Measurements from ENCODE around the gene KIAA0232. TPM values are rescaled to one million over a fixed set of nuclear protein-coding genes. Genes with fewer than 3 reads are reported as not detected.
A peak's percentile ranks its signal among the peaks of the same experiment; 100 is the strongest.

The KIAA0232 gene
- total RNA-seq, 2 experiments from 2014 or later = 13.8 to 14.7 TPM

GRCh38 chr4:6918338-6918737 lies 135.8 kb downstream of the KIAA0232 start:
- peak overlapping the region; percentile 89 for H3K27ac Mint-ChIP-seq
- no peaks in the 10 kb centered on the region for H3K27me3 Mint-ChIP-seq
- no peak for DNase-seq
- H3K4me3 Mint-ChIP-seq = peak overlapping the region; percentile 40
- H3K4me1 Mint-ChIP-seq = peaks cover 46% of the 10 kb centered on the region
- H3K9me3 Mint-ChIP-seq = no peaks in the 10 kb centered on the region
- peaks cover 11% of the 10 kb centered on the region for H3K36me3 Mint-ChIP-seq

GRCh38 chr4:6920171-6920570 lies 137.6 kb downstream of the KIAA0232 start:
- H3K36me3 Mint-ChIP-seq = peaks cover 24% of the 10 kb centered on the region
- no peak for DNase-seq
- H3K27me3 Mint-ChIP-seq = no peaks in the 10 kb centered on the region
- H3K27ac Mint-ChIP-seq = peak overlapping the region; percentile 22
- no peak overlapping the region for H3K4me3 Mint-ChIP-seq
- peaks cover 54% of the 10 kb centered on the region for H3K4me1 Mint-ChIP-seq
- H3K9me3 Mint-ChIP-seq = no peaks in the 10 kb centered on the region

GRCh38 chr4:6923507-6923906 lies 141.0 kb downstream of the KIAA0232 start:
- no peak overlapping the region for H3K4me3 Mint-ChIP-seq
- no peaks in the 10 kb centered on the region for H3K27me3 Mint-ChIP-seq
- H3K27ac Mint-ChIP-seq = no peak overlapping the region
- peaks cover 53% of the 10 kb centered on the region for H3K4me1 Mint-ChIP-seq
- peaks cover 33% of the 10 kb centered on the region for H3K36me3 Mint-ChIP-seq
- no peaks in the 10 kb centered on the region for H3K9me3 Mint-ChIP-seq
- no peak for DNase-seq

GRCh38 chr4:6924361-6924779 lies 141.8 kb downstream of the KIAA0232 start:
- peaks cover 33% of the 10 kb centered on the region for H3K36me3 Mint-ChIP-seq
- H3K27me3 Mint-ChIP-seq = no peaks in the 10 kb centered on the region
- DNase-seq = no peak
- H3K4me3 Mint-ChIP-seq = no peak overlapping the region
- H3K4me1 Mint-ChIP-seq = peaks cover 54% of the 10 kb centered on the region
- no peak overlapping the region for H3K27ac Mint-ChIP-seq
- no peaks in the 10 kb centered on the region for H3K9me3 Mint-ChIP-seq

GRCh38 chr4:6925357-6925836 lies 142.9 kb downstream of the KIAA0232 start:
- DNase-seq = no peak

GRCh38 chr4:6926081-6926480 lies 143.6 kb downstream of the KIAA0232 start:
- Mint-ChIP-seq H3K27me3 (no peaks in the 10 kb centered on the region), H3K4me3 (peak overlapping the region; percentile 43), H3K36me3 (peaks cover 33% of the 10 kb centered on the region), H3K4me1 (peaks cover 58% of the 10 kb centered on the region), H3K27ac (peak overlapping the region; percentile 66), H3K9me3 (no peaks in the 10 kb centered on the region)
- DNase-seq = no peak

More at GRCh38 chr4:6925357-6925836, 142.9 kb downstream of the KIAA0232 start:
- H3K36me3 Mint-ChIP-seq = peaks cover 33% of the 10 kb centered on the region
- H3K9me3 Mint-ChIP-seq = no peaks in the 10 kb centered on the region
- peak overlapping the region; percentile 66 for H3K27ac Mint-ChIP-seq
- H3K4me3 Mint-ChIP-seq = peak overlapping the region; percentile 43
- peaks cover 60% of the 10 kb centered on the region for H3K4me1 Mint-ChIP-seq
- H3K27me3 Mint-ChIP-seq = no peaks in the 10 kb centered on the region

GRCh38 chr4:6926681-6927478 lies 144.4 kb downstream of the KIAA0232 start:
- no peaks in the 10 kb centered on the region for H3K9me3 Mint-ChIP-seq
- peaks cover 36% of the 10 kb centered on the region for H3K36me3 Mint-ChIP-seq
- peak overlapping the region; percentile 47 for H3K4me3 Mint-ChIP-seq
- DNase-seq = no peak
- peaks cover 60% of the 10 kb centered on the region for H3K4me1 Mint-ChIP-seq
- peak overlapping the region; percentile 66 for H3K27ac Mint-ChIP-seq
- H3K27me3 Mint-ChIP-seq = no peaks in the 10 kb centered on the region

- Mint-ChIP-seq H3K36me3 (peaks cover 42% of the 10 kb centered on the region), H3K4me1 (peaks cover 60% of the 10 kb centered on the region), H3K9me3 (no peaks in the 10 kb centered on the region), H3K4me3 (no peak overlapping the region), H3K27me3 (no peaks in the 10 kb centered on the region), H3K27ac (no peak overlapping the region)
- no peak for DNase-seq
Observed at GRCh38 chr4:6928081-6928480, 145.6 kb downstream of the KIAA0232 start.

- Mint-ChIP-seq H3K4me3 (no peak overlapping the region), H3K27me3 (no peaks in the 10 kb centered on the region), H3K9me3 (no peaks in the 10 kb centered on the region), H3K36me3 (peaks cover 46% of the 10 kb centered on the region), H3K4me1 (peaks cover 61% of the 10 kb centered on the region), H3K27ac (no peak overlapping the region)
- DNase-seq = no peak
Observed at GRCh38 chr4:6929339-6929811, 146.8 kb downstream of the KIAA0232 start.

GRCh38 chr4:6929812-6930464 lies 147.4 kb downstream of the KIAA0232 start:
- Mint-ChIP-seq H3K9me3 (no peaks in the 10 kb centered on the region), H3K4me1 (peaks cover 58% of the 10 kb centered on the region), H3K27me3 (no peaks in the 10 kb centered on the region), H3K36me3 (peaks cover 42% of the 10 kb centered on the region), H3K4me3 (no peak overlapping the region), H3K27ac (no peak overlapping the region)
- no peak for DNase-seq

GRCh38 chr4:6932475-6932874 lies 149.9 kb downstream of the KIAA0232 start:
- no peak for DNase-seq
- H3K36me3 Mint-ChIP-seq = peaks cover 33% of the 10 kb centered on the region
- no peaks in the 10 kb centered on the region for H3K9me3 Mint-ChIP-seq
- no peak overlapping the region for H3K27ac Mint-ChIP-seq
- peaks cover 35% of the 10 kb centered on the region for H3K4me1 Mint-ChIP-seq
- H3K4me3 Mint-ChIP-seq = no peak overlapping the region
- H3K27me3 Mint-ChIP-seq = no peaks in the 10 kb centered on the region

- no peaks in the 10 kb centered on the region for H3K9me3 Mint-ChIP-seq
- H3K4me1 Mint-ChIP-seq = peaks cover 33% of the 10 kb centered on the region
- H3K4me3 Mint-ChIP-seq = no peak overlapping the region
- no peaks in the 10 kb centered on the region for H3K27me3 Mint-ChIP-seq
- H3K27ac Mint-ChIP-seq = no peak overlapping the region
- no peak for DNase-seq
- peaks cover 31% of the 10 kb centered on the region for H3K36me3 Mint-ChIP-seq
Observed at GRCh38 chr4:6932918-6933317, 150.4 kb downstream of the KIAA0232 start.

Other genes starting within 250 kb of the KIAA0232 start
- gene MAN2B2, start 207.5 kb upstream of the KIAA0232 start, total RNA-seq = 10 to 100 TPM; 10.6 to 10.9 TPM
- 100 to 1,000 TPM; 107 to 109 TPM for gene MRFAP1, start 142.0 kb upstream of the KIAA0232 start, total RNA-seq
- 1 to 10 TPM in 1 of 2 experiments, under 1 TPM in 1; 0.37 to 2.5 TPM for gene S100P, start 88.8 kb upstream of the KIAA0232 start, total RNA-seq
- 10 to 100 TPM; 41.4 to 42.5 TPM for gene MRFAP1L1, start 72.9 kb upstream of the KIAA0232 start, total RNA-seq
- 10 to 100 TPM; 19.4 to 21.0 TPM for gene BLOC1S4, start 66.6 kb upstream of the KIAA0232 start, total RNA-seq
- gene TBC1D14, start 127.1 kb downstream of the KIAA0232 start, total RNA-seq = 10 to 100 TPM; 38.4 to 39.3 TPM

Data from activated naive CD8-positive, alpha-beta T cell treated with anti-CD3 and anti-CD28 coated beads for 36 hours (primary cell).